Right lobe of liver (tissue), 4 donors: ENCODE data around the gene BSND.

Experiments
- CTCF ChIP-seq, 4 donors: fragments of 200-600 bp in 3 of 4; fragments of 450-650 bp in 1 of 4; IDR thresholded peaks; one replicate each; pipeline versions ENCODE4 v1.5.1 to v1.8.0; 2016 to 2022; ENCODE audit warnings: antibody characterized with exemption in 4 of 4, mild to moderate bottlenecking in 2 of 4
- POLR2A ChIP-seq: fragments of 450-650 bp; IDR thresholded peaks from one replicate; pipeline ENCODE4 v1.6.1; 2017; ENCODE audit warnings: antibody characterized with exemption, mild to moderate bottlenecking
- donor health status: DM: no; HTN: no; CAD: no.
- donor health status: DM: no; HTN: no; CAD: no.
- donor health status: DM: no; HTN: yes; CAD: no.

- TF ChIP-seq CTCF (IDR thresholded peaks at IDR 0.05) (no peak), POLR2A (no peak)
Observed at GRCh38 chr1:55002686-55003085, 4.0 kb downstream of the BSND start.
